Omental fat pad (tissue), 4 donors: ENCODE data around the gene VRK2. TPM values are rescaled to one million over a fixed set of nuclear protein-coding genes. Genes with fewer than 3 reads are reported as not detected.

Experiments used
- ATAC-seq: fragments of 150-250 bp; one replicate; pipeline ENCODE4 v1.9.1; 2016; ENCODE audit warnings: mild to moderate bottlenecking, moderate library complexity; ENCODE audit not compliant: low FRiP score
- DNase-seq: peaks from one replicate; pipeline ENCODE4 v3.0.0-alpha.2; 2019; ENCODE audit warnings: low spot score
- total RNA-seq, 4 donors: library from RNA; depleted of rRNA; stranded (reverse); fragments of >200 nt; gene quantifications; one replicate each; pipeline ENCODE4 v1.1.0, GENCODE V29; 2016
- TF ChIP-seq, protein P1 (sequence below), 3 donors: fragments of 450-650 bp; IDR thresholded peaks; one replicate each; pipeline ENCODE4 v1.5.1; 2016 to 2017; ENCODE audit warnings: antibody characterized with exemption in 3 of 3, mild to moderate bottlenecking in 3 of 3, moderate library complexity in 2 of 3

Gene VRK2
- total RNA-seq, 4 donors from 2014 or later = 16.1 to 24.6 (median 18.7) TPM

DNA sequence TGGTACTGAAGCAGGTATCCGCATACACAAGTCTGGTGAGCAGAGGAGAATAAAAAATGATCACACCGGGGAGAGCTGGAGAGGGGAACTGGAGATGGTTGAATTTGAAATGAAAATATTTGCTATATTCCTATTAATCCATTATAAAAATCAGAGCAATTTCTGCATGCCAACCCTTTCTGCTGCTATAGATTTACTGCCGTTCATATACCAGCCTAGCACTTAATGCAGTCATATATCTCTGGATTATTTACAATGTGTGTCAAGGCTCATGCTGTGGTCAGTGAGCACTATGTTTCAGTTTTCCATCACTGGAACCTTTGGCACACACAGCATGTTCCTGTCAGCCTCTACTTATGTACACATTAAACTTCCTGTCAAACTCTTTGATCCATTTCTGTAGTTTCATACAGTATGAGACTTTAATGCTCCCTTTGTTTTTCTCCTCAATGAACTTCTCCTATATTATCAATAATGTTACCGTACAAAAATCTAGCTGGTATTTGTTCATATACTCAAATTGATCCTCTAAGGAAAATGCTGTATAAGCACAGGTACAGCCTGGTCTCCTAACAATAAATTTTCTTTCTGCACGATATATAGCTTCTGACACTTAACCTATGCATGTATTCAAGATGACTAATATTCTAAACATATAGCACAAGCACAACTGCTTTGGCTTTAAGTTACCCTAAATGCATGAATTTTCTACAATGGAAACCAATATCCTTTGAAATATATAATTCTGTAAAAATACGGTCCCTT lies 157.8 kb downstream of the VRK2 start:
- ATAC-seq (no peak), DNase-seq (no peak)
- TF ChIP-seq, protein P1, sequence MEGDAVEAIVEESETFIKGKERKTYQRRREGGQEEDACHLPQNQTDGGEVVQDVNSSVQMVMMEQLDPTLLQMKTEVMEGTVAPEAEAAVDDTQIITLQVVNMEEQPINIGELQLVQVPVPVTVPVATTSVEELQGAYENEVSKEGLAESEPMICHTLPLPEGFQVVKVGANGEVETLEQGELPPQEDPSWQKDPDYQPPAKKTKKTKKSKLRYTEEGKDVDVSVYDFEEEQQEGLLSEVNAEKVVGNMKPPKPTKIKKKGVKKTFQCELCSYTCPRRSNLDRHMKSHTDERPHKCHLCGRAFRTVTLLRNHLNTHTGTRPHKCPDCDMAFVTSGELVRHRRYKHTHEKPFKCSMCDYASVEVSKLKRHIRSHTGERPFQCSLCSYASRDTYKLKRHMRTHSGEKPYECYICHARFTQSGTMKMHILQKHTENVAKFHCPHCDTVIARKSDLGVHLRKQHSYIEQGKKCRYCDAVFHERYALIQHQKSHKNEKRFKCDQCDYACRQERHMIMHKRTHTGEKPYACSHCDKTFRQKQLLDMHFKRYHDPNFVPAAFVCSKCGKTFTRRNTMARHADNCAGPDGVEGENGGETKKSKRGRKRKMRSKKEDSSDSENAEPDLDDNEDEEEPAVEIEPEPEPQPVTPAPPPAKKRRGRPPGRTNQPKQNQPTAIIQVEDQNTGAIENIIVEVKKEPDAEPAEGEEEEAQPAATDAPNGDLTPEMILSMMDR (IDR thresholded peaks at IDR 0.05) = no peak

DNA sequence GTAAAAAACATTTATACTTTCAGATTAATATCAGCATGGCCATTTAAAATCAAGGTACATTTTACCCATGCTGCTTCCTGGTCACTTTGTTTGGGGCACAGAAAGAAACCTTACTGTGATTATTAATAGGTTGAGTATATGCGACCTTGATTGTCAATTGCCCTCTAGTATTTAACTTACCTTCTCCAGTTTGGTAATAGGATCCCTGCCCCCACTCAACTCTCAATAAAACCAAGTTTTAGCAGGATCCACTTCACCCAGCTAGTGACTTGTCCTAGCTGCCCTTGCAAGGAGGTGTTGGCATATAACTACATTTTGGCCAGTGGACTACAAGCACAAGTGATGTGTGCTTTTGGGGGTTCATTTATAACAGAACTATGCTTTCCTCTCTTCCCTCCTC lies 160.2 kb downstream of the VRK2 start:
- no peak for ATAC-seq
- TF ChIP-seq, protein P1 (IDR thresholded peaks at IDR 0.05) = no peak
- no peak for DNase-seq

DNA sequence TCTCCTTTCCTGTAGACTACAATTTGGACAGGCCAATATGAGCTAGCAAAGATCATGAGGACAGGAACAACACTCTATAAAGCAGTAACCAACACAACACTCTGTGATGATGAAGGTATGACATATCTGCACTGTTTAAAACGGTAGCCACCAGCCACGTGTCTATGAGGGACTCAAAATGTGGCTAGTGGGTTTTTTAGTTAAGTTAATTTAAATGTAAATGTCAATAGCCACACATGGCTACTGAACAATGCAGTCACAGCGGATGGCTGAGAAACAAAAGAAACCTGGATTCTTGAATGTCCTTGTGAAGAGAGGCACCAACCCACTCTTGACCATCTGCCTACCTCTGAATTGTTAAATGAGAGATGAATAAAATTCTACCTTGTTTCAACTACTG lies 160.6 kb downstream of the VRK2 start:
- TF ChIP-seq, protein P1 (IDR thresholded peaks at IDR 0.05) = no peak
- DNase-seq (no peak), ATAC-seq (no peak)

Other genes starting within 250 kb of the VRK2 start
- 10 to 100 TPM; 12.1 to 19.2 (median 17.1) TPM for gene FANCL, start 194.5 kb downstream of the VRK2 start, total RNA-seq